Measurements from ENCODE around the gene TPRN.

GRCh38 chr9:137219757-137220316 is 19.3 kb upstream of the TPRN start:
- TF ChIP-seq POLR2A (IDR thresholded peaks at IDR 0.05; ENCODE audit: extremely low read depth, insufficient read length) (no peak), MYC (IDR thresholded peaks at IDR 0.05; ENCODE audit: low read depth, low read length) (no peak)
- TF ChIP-seq, protein P1, sequence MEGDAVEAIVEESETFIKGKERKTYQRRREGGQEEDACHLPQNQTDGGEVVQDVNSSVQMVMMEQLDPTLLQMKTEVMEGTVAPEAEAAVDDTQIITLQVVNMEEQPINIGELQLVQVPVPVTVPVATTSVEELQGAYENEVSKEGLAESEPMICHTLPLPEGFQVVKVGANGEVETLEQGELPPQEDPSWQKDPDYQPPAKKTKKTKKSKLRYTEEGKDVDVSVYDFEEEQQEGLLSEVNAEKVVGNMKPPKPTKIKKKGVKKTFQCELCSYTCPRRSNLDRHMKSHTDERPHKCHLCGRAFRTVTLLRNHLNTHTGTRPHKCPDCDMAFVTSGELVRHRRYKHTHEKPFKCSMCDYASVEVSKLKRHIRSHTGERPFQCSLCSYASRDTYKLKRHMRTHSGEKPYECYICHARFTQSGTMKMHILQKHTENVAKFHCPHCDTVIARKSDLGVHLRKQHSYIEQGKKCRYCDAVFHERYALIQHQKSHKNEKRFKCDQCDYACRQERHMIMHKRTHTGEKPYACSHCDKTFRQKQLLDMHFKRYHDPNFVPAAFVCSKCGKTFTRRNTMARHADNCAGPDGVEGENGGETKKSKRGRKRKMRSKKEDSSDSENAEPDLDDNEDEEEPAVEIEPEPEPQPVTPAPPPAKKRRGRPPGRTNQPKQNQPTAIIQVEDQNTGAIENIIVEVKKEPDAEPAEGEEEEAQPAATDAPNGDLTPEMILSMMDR (IDR thresholded peaks at IDR 0.05; ENCODE audit: low read depth, low read length) = no peak
- TF ChIP-seq, protein P2, sequence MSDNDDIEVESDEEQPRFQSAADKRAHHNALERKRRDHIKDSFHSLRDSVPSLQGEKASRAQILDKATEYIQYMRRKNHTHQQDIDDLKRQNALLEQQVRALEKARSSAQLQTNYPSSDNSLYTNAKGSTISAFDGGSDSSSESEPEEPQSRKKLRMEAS (IDR thresholded peaks at IDR 0.05; ENCODE audit: low read depth, low read length) = no peak
